IMR-90 (cell line): ENCODE results near the gene BAIAP2L1. TPM values are rescaled to one million over a fixed set of nuclear protein-coding genes. Genes with fewer than 3 reads are reported as not detected.

ENCODE experiments used
- ATAC-seq: fragments of 200-7000 bp; cut with Tn5 transposase; 2 replicates; pipeline ENCODE4 v1.9.1; 2020; ENCODE audit warnings: low read depth, mild to moderate bottlenecking, moderate library complexity
- BruUV-seq: library from RNA; stranded (reverse); fragments of 400-500 nt; replicated peaks from 2 replicates; lab custom pipeline; 2021; lab: Mats Ljungman, UMichigan
- CTCF ChIA-PET: fragments of 300-600 bp; formaldehyde crosslinking; extraction: SDS; loops from one replicate; lab custom pipeline; 2021; ENCODE audit warnings: antibody characterized with exemption; lab: Yijun Ruan, JAX
- POLR2A ChIA-PET: fragments of 300-600 bp; sonication (Branson Sonifier 250); formaldehyde crosslinking; loops from one replicate; lab custom pipeline; 2022; ENCODE audit warnings: antibody characterized with exemption; ENCODE audit not compliant: unreplicated experiment; lab: Charles Lee
- DNase-seq: peaks from one replicate; pipeline ENCODE4 v3.0.0; 2013
- H2AFZ ChIP-seq: replicated peaks from 2 replicates; pipeline ENCODE3; 2013; ENCODE audit warnings: low read length, mild to moderate bottlenecking; ENCODE audit not compliant: poor library complexity
- H2AK5ac ChIP-seq: 2 replicates; pipeline ENCODE4 v1.6.1; 2013; ENCODE audit warnings: low read depth, low read length, inconsistent platforms
- H2AK9ac ChIP-seq: replicated peaks from 2 replicates; pipeline ENCODE3; 2013; ENCODE audit warnings: mild to moderate bottlenecking, low read depth, low read length, moderate library complexity; ENCODE audit not compliant: poor library complexity
- H2BK120ac ChIP-seq: 2 replicates; pipeline ENCODE4 v1.6.1; 2013; ENCODE audit warnings: low read depth, low read length, inconsistent platforms
- H2BK15ac ChIP-seq: 3 replicates; pipeline ENCODE4 v1.6.1; 2013; ENCODE audit warnings: low read depth, low read length, inconsistent platforms
- H2BK20ac ChIP-seq: 2 replicates; pipeline ENCODE4 v1.6.1; 2013; ENCODE audit warnings: low read depth, mild to moderate bottlenecking, inconsistent platforms, low read length, moderate library complexity
- H2BK5ac ChIP-seq: 2 replicates; pipeline ENCODE4 v1.6.1; 2013; ENCODE audit warnings: mild to moderate bottlenecking, low read depth, low read length, inconsistent platforms; ENCODE audit not compliant: poor library complexity, severe bottlenecking
- H3K14ac ChIP-seq: replicated peaks from 2 replicates; pipeline ENCODE4 v1.6.1; 2013; ENCODE audit warnings: low read depth, low read length, inconsistent platforms
- H3K18ac ChIP-seq: 2 replicates; pipeline ENCODE4 v1.6.1; 2013; ENCODE audit warnings: low read depth, low read length, control low read depth
- H3K23ac ChIP-seq: 2 replicates; pipeline ENCODE4 v1.6.1; 2013; ENCODE audit warnings: low read depth, low read length, inconsistent platforms
- H3K27ac ChIP-seq: 2 replicates; pipeline ENCODE4 v1.5.1; 2013; ENCODE audit warnings: mild to moderate bottlenecking, control low read depth, low read length; ENCODE audit not compliant: insufficient read depth
- H3K27me3 ChIP-seq: 2 replicates; pipeline ENCODE4 v1.6.1; 2013; ENCODE audit warnings: low read length; ENCODE audit not compliant: control insufficient read depth, insufficient read depth
- H3K36me3 ChIP-seq: 2 replicates; pipeline ENCODE4 v1.6.1; 2013; ENCODE audit warnings: low read length, mixed read lengths; ENCODE audit not compliant: control insufficient read depth, insufficient read depth
- H3K4ac ChIP-seq: 2 replicates; pipeline ENCODE4 v1.6.1; 2013; ENCODE audit warnings: low read depth, low read length, inconsistent platforms
- H3K4me1 ChIP-seq: 2 replicates; pipeline ENCODE4 v1.6.1; 2013; ENCODE audit warnings: low read length, mixed read lengths; ENCODE audit not compliant: control insufficient read depth, insufficient read depth
- H3K4me2 ChIP-seq: 2 replicates; pipeline ENCODE4 v1.6.1; 2013; ENCODE audit warnings: low read depth, mild to moderate bottlenecking, control low read depth, low read length, moderate library complexity
- H3K4me3 ChIP-seq: 2 replicates; pipeline ENCODE4 v1.5.1; 2013; ENCODE audit warnings: low read depth, mild to moderate bottlenecking, control low read depth, low read length, moderate library complexity; ENCODE audit not compliant: insufficient read depth
- H3K56ac ChIP-seq: 2 replicates; pipeline ENCODE4 v1.6.1; 2013; ENCODE audit warnings: low read length, inconsistent platforms; ENCODE audit not compliant: insufficient read depth; ENCODE audit errors: extremely low read depth
- H3K79me1 ChIP-seq, 2 experiments: 2 replicates each; pipeline ENCODE4 v1.6.1; 2013; ENCODE audit warnings: low read length in 2 of 2, inconsistent platforms in 1 of 2, low read depth in 1 of 2
- H3K9ac ChIP-seq: 2 replicates; pipeline ENCODE4 v1.6.1; 2013; ENCODE audit warnings: low read depth, low read length, control low read depth
- H3K9me1 ChIP-seq: 2 replicates; pipeline ENCODE4 v1.6.1; 2013; ENCODE audit warnings: low read length, inconsistent platforms; ENCODE audit not compliant: insufficient read depth
- H3K9me3 ChIP-seq: 2 replicates; pipeline ENCODE4 v1.6.1; 2013; ENCODE audit warnings: low read length; ENCODE audit not compliant: control insufficient read depth, insufficient read depth
- H4K20me1 ChIP-seq: 2 replicates; pipeline ENCODE4 v1.6.1; 2013; ENCODE audit warnings: low read length, inconsistent platforms; ENCODE audit not compliant: insufficient read depth
- H4K5ac ChIP-seq: 2 replicates; pipeline ENCODE4 v1.6.1; 2013; ENCODE audit warnings: mild to moderate bottlenecking, low read depth, low read length, control low read depth
- H4K8ac ChIP-seq, 2 experiments: 2 replicates each; pipeline ENCODE4 v1.6.1; 2013; ENCODE audit warnings: low read depth in 2 of 2, low read length in 2 of 2, control low read depth in 1 of 2, inconsistent platforms in 1 of 2
- H4K91ac ChIP-seq: 2 replicates; pipeline ENCODE4 v1.6.1; 2013; ENCODE audit warnings: low read depth, low read length, inconsistent platforms; ENCODE audit not compliant: insufficient read depth
- BHLHE40 ChIP-seq: fragments of 150-350 bp; IDR thresholded peaks from 2 replicates; pipeline ENCODE4 v1.6.1; 2016; ENCODE audit warnings: mild to moderate bottlenecking, low read depth, low read length
- ELK1 ChIP-seq: fragments of 150-350 bp; IDR thresholded peaks from 2 replicates; pipeline ENCODE4 v1.6.1; 2016; ENCODE audit warnings: low read depth, mild to moderate bottlenecking, low read length, moderate library complexity, borderline replicate concordance
- FOS ChIP-seq: fragments of 150-350 bp; IDR thresholded peaks from 2 replicates; pipeline ENCODE4 v1.6.1; 2016; ENCODE audit warnings: low read depth, low read length
- MXI1 ChIP-seq: IDR thresholded peaks from 2 replicates; pipeline ENCODE4 v1.6.1; 2012; ENCODE audit warnings: low read depth, mild to moderate bottlenecking, low read length, moderate library complexity, borderline replicate concordance
- NFE2L2 ChIP-seq: fragments of 150-350 bp; IDR thresholded peaks from 2 replicates; pipeline ENCODE4 v1.6.1; 2016; ENCODE audit warnings: low read depth, mild to moderate bottlenecking, low read length
- POLR2A ChIP-seq: IDR thresholded peaks from 2 replicates; pipeline ENCODE4 v1.6.1; 2012; ENCODE audit warnings: mild to moderate bottlenecking, low read depth, low read length
- RFX5 ChIP-seq: IDR thresholded peaks from 2 replicates; pipeline ENCODE4 v1.8.0; 2012; ENCODE audit warnings: low read depth, mild to moderate bottlenecking, low read length, moderate library complexity
- USF2 ChIP-seq: fragments of 150-350 bp; IDR thresholded peaks from 2 replicates; pipeline ENCODE4 v1.6.1; 2017; ENCODE audit warnings: mild to moderate bottlenecking, antibody characterized with exemption, low read length, low read depth
- WGBS, 2 experiments: methylation state at CpG; one replicate each; pipeline versions ENCODE4 v1.1.5 to v1.1.7; 2013; ENCODE audit warnings: missing lambda C conversion rate in 2 of 2; ENCODE audit not compliant: insufficient read length in 1 of 2; ENCODE audit errors: extremely low coverage in 2 of 2; 5-methylcytosine and 5-hydroxymethylcytosine counted together
- dilution Hi-C: fragments of 300-500 bp; cut with HindIII; formaldehyde crosslinking; loops from one replicate; pipeline ENCODE4 v1.14.3; 2018; ENCODE audit warnings: low sequenced_read_pairs; ENCODE audit not compliant: unreplicated experiment
- in situ Hi-C: fragments of 300-500 bp; cut with MboI; formaldehyde crosslinking; loops from 3 replicates; pipeline ENCODE4 v1.14.3; 2019; ENCODE audit warnings: low sequenced_read_pairs, inconsistent platforms, mixed read lengths
- intact Hi-C: fragments of 100-400 bp; cut with micrococcal nuclease; formaldehyde crosslinking; loops from 2 replicates; pipeline ENCODE4 v1.10.0; 2022
- polyA plus RNA-seq, 3 experiments: library from polyadenylated mRNA; depleted of rRNA; stranded (reverse); fragments of >200 nt; gene quantifications; 2 replicates each; pipeline ENCODE4 v1.2.3, GENCODE V29; 2012; ENCODE audit warnings: low replicate concordance in 1 of 3
- total RNA-seq: library from RNA; depleted of rRNA; stranded (reverse); fragments of >200 nt; gene quantifications from 2 replicates; pipeline ENCODE4 v1.2.3, GENCODE V29; 2012

Gene BAIAP2L1
- total and polyA plus RNA-seq, 2 of the 4 experiments (the other 2 are of a cell fraction), result 2.2 to 6.0 TPM

- Histone ChIP-seq H3K18ac (no peak overlapping the region), H3K4me3 (peak overlapping the region; percentile 88), H2BK15ac (peak overlapping the region; percentile 32; the same call in 2 of the 3 replicates), H3K9me1 (peaks cover 17% of the 10 kb centered on the region), H3K27ac (peak overlapping the region; percentile 91), H3K56ac (no peak overlapping the region), H3K79me1 (peaks cover 12 to 62% of the 10 kb centered on the region in 2 experiments; a peak in 3 of 4 replicates), H3K9ac (peak overlapping the region; percentile 94), H2BK20ac (no peak overlapping the region), H2AFZ (no peak overlapping the region), H3K23ac (peak overlapping the region; percentile 79; the same call in 1 of the 2 replicates), H2BK5ac (peak overlapping the region; percentile 94), H2BK120ac (peak overlapping the region; percentile 45; the same call in 1 of the 2 replicates), H4K8ac (peak overlapping the region in 1 of 2 experiments; percentile 57; a peak in 2 of 4 replicates), H2AK9ac (peak overlapping the region; percentile 91), H3K4me1 (peaks cover 41% of the 10 kb centered on the region), H3K9me3 (no peaks in the 10 kb centered on the region), H4K91ac (peak overlapping the region; percentile 85), H4K20me1 (peaks cover 60% of the 10 kb centered on the region), H4K5ac (no peak overlapping the region), H3K27me3 (no peaks in the 10 kb centered on the region), H2AK5ac (peak overlapping the region; percentile 46; the same call in 1 of the 2 replicates), H3K36me3 (peaks cover 25% of the 10 kb centered on the region), H3K4ac (peak overlapping the region; percentile 92), H3K4me2 (peak overlapping the region; percentile 97), H3K14ac (peak overlapping the region; percentile 86)
- dilution Hi-C loops (no loop called here), in situ Hi-C loops (no loop called here), intact Hi-C loops (no loop called here)
- WGBS, 2 experiments, result 87% methylated on average over 3 of the region's 8 CpGs; no CpG with 5 or more reads in 1 of the 2 experiments
- CTCF ChIA-PET, result interaction anchor here (0.6 kb wide), 1 partner anchor 535 kb away, joined by 4 read pairs; no protein-coding TSS in a partner anchor
- POLR2A ChIA-PET, result no interaction called here
- no peak for TF ChIP-seq NFE2L2
- TF ChIP-seq RFX5, result no peak
- TF ChIP-seq ELK1, result no peak
- TF ChIP-seq MXI1, result no peak
- TF ChIP-seq BHLHE40, result no peak
- no peak for TF ChIP-seq FOS
- no peak for TF ChIP-seq USF2
- no peak for TF ChIP-seq POLR2A
- ATAC-seq (no peak), DNase-seq (no peak)
- no TSS peak for BruUV-seq
Measured at GRCh38 chr7:98283887-98284222, 117.0 kb downstream of the BAIAP2L1 start.
